Measurements from ENCODE around the gene NAT8L. TPM values are rescaled to one million over a fixed set of nuclear protein-coding genes. Genes with fewer than 3 reads are reported as not detected.

The NAT8L gene
- total and polyA plus RNA-seq, 4 experiments from 2014 or later = not detected

DNA sequence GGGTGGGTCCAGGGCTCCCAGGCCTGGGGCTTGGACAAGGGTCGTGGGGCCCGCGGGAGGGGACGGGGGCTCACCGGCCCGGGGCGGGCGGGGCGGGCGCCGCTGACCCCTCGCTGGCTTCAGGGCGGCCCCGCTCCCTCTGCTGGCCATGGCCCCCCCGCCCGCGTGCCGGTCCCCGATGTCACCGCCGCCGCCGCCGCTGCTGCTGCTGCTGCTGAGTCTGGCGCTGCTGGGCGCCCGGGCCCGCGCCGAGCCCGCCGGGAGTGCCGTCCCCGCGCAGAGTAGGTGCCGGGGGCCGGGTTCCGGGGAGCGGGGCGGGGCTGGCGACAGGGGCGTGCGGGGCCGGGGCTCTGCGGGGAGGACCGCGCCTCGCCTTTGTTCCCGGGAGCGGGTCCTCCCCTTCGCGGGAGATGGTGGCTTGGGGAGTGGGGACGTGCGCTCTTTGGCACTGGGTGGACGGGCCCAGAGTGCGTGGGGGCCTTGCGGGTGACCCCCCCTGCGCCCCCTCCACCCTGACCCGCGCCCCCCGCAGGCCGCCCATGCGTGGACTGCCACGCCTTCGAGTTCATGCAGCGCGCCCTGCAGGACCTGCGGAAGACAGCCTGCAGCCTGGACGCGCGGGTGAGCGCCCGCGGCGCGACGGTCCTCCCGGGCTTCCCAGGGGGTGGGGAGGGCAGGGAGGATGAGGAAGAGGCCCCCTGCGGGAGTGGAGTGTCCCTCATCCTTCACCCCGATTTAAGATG, 16.8 kb upstream of the NAT8L start:
- ChIA-PET CTCF (ENCODE audit: partially characterized antibody) (no interaction called here), POLR2A (ENCODE audit: partially characterized antibody) (no interaction called here)
- DNase-seq = peak; percentile 34 to 50 (median 41)
- Histone ChIP-seq H3K9me3 (ENCODE audit: control insufficient read depth in 1 of 2, low read length in 2 of 2) (no peaks in the 10 kb centered on the region), H3K4me1 (ENCODE audit: insufficient read depth, low read length) (peaks cover 12% of the 10 kb centered on the region), H3K27ac (ENCODE audit: low read depth, low read length) (no peak overlapping the region), H3K27me3 (ENCODE audit: insufficient read depth, low read length) (no peaks in the 10 kb centered on the region), H3K36me3 (ENCODE audit: insufficient read depth, low read length) (no peaks in the 10 kb centered on the region), H3K4me3 (ENCODE audit: low read length in 2 of 2) (peak overlapping the region in 1 of 2 donors; percentile 74)
- intact Hi-C loops (cut with micrococcal nuclease) = no loop called here
- Mint-ChIP-seq H3K36me3 (no peaks in the 10 kb centered on the region), H3K27ac (peak overlapping the region in 1 of 7 donors; percentile 25), H3K27me3 (peaks cover 8 to 13% of the 10 kb centered on the region in 2 donors), H3K4me1 (peaks cover 0 to 7% (median 5%) of the 10 kb centered on the region in 4 donors), H3K9me3 (no peaks in the 10 kb centered on the region), H3K4me3 (peak overlapping the region; percentile 44 to 82 (median 75))

DNA sequence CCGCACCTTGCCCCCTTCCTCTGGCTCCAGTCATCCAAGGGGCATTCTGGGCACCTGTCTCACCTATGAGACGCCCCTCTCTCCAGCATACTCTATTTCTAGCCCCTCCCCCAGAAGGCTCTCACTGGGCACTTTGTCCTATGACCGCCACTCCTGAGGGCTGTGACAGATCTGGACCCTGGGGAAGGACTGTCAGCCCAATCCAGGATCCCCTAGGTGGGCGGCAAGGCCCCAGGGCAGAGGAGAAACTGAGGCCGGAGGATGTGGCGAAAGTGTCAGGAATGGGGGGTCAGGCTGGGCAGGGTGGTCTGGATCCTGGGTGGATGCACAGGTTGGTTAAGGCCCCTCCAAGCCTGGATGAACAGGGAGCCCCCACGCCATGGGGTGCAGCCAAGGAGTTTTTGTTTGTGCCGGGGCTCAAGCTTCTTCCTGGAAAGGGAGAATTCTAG, 16.2 kb upstream of the NAT8L start:
- ChIA-PET CTCF (ENCODE audit: partially characterized antibody) (no interaction called here), POLR2A (ENCODE audit: partially characterized antibody) (interaction anchor here (1.6 kb wide), 1 partner anchor 33 kb away, joined by 7 read pairs; no protein-coding TSS in a partner anchor)
- H3K27ac Mint-ChIP-seq = peak overlapping the region in 1 of 7 donors; percentile 25
- Histone ChIP-seq H3K4me3 (ENCODE audit: low read length in 2 of 2) (peak overlapping the region in 1 of 2 donors; percentile 24), H3K4me1 (ENCODE audit: insufficient read depth, low read length) (peaks cover 12% of the 10 kb centered on the region), H3K36me3 (ENCODE audit: insufficient read depth, low read length) (no peaks in the 10 kb centered on the region), H3K27me3 (ENCODE audit: insufficient read depth, low read length) (no peaks in the 10 kb centered on the region), H3K9me3 (ENCODE audit: control insufficient read depth in 1 of 2, low read length in 2 of 2) (no peaks in the 10 kb centered on the region), H3K27ac (ENCODE audit: low read depth, low read length) (no peak overlapping the region)
- no peaks in the 10 kb centered on the region for H3K9me3 Mint-ChIP-seq
- DNase-seq = no peak
- no peaks in the 10 kb centered on the region for H3K36me3 Mint-ChIP-seq
- intact Hi-C loops (cut with micrococcal nuclease) = no loop called here
- H3K4me1 Mint-ChIP-seq = peaks cover 0 to 7% (median 5%) of the 10 kb centered on the region in 4 donors
- peaks cover 8 to 13% of the 10 kb centered on the region in 2 donors for H3K27me3 Mint-ChIP-seq
- peak overlapping the region; percentile 44 to 82 (median 75) for H3K4me3 Mint-ChIP-seq

DNA sequence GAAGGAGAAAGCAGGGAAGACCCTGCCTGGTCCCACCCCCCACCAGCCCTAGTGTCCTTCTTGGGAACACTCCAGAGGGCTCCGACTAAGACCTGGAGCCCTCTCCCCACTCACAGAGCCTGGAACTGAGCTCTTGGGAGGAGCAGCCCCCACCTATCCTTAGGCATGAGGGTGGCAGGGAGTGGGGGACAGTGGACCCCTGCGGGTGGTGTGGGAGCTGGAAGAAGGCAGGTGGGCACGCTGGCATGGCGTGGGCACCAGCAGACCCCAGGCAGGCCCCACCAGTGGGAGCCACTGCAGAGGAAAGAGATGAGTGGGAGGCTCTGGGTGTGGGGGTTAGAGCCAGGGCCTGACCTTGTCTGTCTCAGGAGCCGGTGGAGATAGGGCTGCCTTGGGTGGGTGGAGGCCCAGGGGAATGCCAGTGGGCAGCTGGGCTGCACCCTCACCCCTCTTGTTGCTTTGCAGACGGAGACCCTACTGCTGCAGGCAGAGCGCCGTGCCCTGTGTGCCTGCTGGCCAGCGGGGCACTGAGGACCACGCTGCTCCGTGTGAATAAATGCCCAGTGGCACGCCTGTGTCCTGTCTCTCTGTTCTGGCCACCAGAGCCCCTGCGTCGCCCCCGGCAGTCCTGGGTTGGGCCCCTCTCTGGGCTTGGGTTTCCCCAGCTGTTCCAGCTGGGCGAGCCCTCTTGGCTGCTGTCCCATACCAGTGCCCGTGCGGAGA, 15.6 kb upstream of the NAT8L start:
- Mint-ChIP-seq H3K9me3 (no peaks in the 10 kb centered on the region), H3K36me3 (no peaks in the 10 kb centered on the region), H3K27ac (no peak overlapping the region), H3K4me1 (peaks cover 0 to 7% (median 5%) of the 10 kb centered on the region in 4 donors), H3K27me3 (peaks cover 9 to 15% of the 10 kb centered on the region in 2 donors), H3K4me3 (peak overlapping the region in 6 of 8 donors; percentile 46 to 81 (median 59))
- Histone ChIP-seq H3K27me3 (ENCODE audit: insufficient read depth, low read length) (no peaks in the 10 kb centered on the region), H3K9me3 (ENCODE audit: control insufficient read depth in 1 of 2, low read length in 2 of 2) (no peaks in the 10 kb centered on the region), H3K36me3 (ENCODE audit: insufficient read depth, low read length) (no peaks in the 10 kb centered on the region), H3K27ac (ENCODE audit: low read depth, low read length) (no peak overlapping the region), H3K4me1 (ENCODE audit: insufficient read depth, low read length) (peaks cover 12% of the 10 kb centered on the region), H3K4me3 (ENCODE audit: low read length in 2 of 2) (no peak overlapping the region)
- no peak for DNase-seq
- CTCF ChIA-PET (ENCODE audit: partially characterized antibody) = no interaction called here
- POLR2A ChIA-PET (ENCODE audit: partially characterized antibody) = interaction anchor here (1.6 kb wide), 1 partner anchor 34 kb away, joined by 7 read pairs; no protein-coding TSS in a partner anchor
- intact Hi-C loops (cut with micrococcal nuclease) = no loop called here

- no peak overlapping the region for H3K27ac ChIP-seq (ENCODE audit: low read depth, low read length)
- Mint-ChIP-seq H3K27me3 (peaks cover 5 to 11% of the 10 kb centered on the region in 2 donors), H3K9me3 (no peaks in the 10 kb centered on the region), H3K27ac (no peak overlapping the region), H3K36me3 (no peaks in the 10 kb centered on the region), H3K4me3 (peak overlapping the region in 5 of 8 donors; percentile 21 to 64 (median 39)), H3K4me1 (peaks cover 0 to 7% (median 5%) of the 10 kb centered on the region in 4 donors)
- no peak for DNase-seq
- ChIA-PET POLR2A (ENCODE audit: partially characterized antibody) (interaction anchor here (1.6 kb wide), 1 partner anchor 35 kb away, joined by 7 read pairs; no protein-coding TSS in a partner anchor), CTCF (ENCODE audit: partially characterized antibody) (no interaction called here)
- no peak overlapping the region for H3K4me3 ChIP-seq (ENCODE audit: low read length in 2 of 2)
- intact Hi-C loops (cut with micrococcal nuclease) = no loop called here
- H3K36me3 ChIP-seq (ENCODE audit: insufficient read depth, low read length) = no peaks in the 10 kb centered on the region
- no peaks in the 10 kb centered on the region for H3K9me3 ChIP-seq (ENCODE audit: control insufficient read depth in 1 of 2, low read length in 2 of 2)
- H3K27me3 ChIP-seq (ENCODE audit: insufficient read depth, low read length) = no peaks in the 10 kb centered on the region
- peaks cover 12% of the 10 kb centered on the region for H3K4me1 ChIP-seq (ENCODE audit: insufficient read depth, low read length)
Observed at GRCh38 chr4:2044119-2044485, 15.0 kb upstream of the NAT8L start.

DNA sequence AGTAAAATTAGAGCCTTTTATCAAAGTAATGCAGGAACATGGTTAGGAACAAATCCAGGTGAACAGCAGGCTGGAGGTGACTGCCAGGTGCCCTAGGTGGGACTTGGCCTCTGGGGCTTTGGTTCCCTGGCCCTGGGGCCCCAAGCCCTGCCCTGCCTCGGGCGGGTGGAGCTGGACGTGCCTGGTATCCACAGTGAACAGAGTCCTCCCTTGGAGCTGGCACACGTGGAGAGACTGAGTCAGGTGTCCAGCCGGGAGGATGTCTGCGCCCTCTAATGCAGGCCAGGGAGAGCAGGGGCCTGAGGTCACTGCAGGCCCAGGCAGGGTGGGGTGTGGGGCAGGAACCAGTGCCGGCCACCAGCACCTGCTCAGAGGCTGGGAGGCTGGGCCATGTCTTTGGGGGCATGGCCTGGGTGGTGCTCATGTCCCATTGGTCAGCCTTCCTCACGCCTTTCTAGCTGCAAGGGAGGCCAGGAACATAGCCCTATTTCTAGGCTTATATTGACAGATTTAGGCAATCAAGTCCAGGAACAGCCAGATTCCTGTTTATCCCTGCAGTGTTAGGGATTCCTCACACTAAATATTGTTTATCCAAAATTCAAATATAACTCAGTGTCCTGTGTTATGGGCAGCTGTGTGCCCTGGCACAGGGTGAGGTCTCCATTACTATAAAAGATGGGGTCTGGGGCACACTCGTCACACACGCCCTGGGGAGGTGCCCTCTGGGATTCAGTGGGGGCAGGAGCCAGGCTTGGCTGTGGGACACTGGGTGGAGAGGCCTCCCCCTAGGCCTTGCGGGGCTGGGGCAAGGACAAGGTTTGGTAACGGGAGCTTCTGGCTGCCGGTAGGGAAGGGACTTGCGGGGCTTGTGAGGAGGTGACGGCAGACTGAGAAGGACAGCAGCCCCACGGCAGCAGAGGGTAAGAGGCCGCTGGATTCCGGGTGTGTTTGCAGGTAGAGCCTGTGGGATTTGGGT, 14.3 kb upstream of the NAT8L start:
- peak overlapping the region in 2 of 8 donors; percentile 9 to 15 for H3K4me3 Mint-ChIP-seq
- Histone ChIP-seq H3K9me3 (ENCODE audit: control insufficient read depth in 1 of 2, low read length in 2 of 2) (no peaks in the 10 kb centered on the region), H3K4me1 (ENCODE audit: insufficient read depth, low read length) (peaks cover 12% of the 10 kb centered on the region), H3K27ac (ENCODE audit: low read depth, low read length) (no peak overlapping the region), H3K27me3 (ENCODE audit: insufficient read depth, low read length) (no peaks in the 10 kb centered on the region), H3K36me3 (ENCODE audit: insufficient read depth, low read length) (no peaks in the 10 kb centered on the region), H3K4me3 (ENCODE audit: low read length in 2 of 2) (no peak overlapping the region)
- peaks cover 0 to 4% (median 3%) of the 10 kb centered on the region in 4 donors for H3K4me1 Mint-ChIP-seq
- H3K27ac Mint-ChIP-seq = no peak overlapping the region
- peaks cover 4 to 12% of the 10 kb centered on the region in 2 donors for H3K27me3 Mint-ChIP-seq
- intact Hi-C loops (cut with micrococcal nuclease) = no loop called here
- DNase-seq = no peak
- ChIA-PET POLR2A (ENCODE audit: partially characterized antibody) (interaction anchor here (1.6 kb wide), 1 partner anchor 35 kb away, joined by 7 read pairs; no protein-coding TSS in a partner anchor), CTCF (ENCODE audit: partially characterized antibody) (no interaction called here)
- no peaks in the 10 kb centered on the region for H3K36me3 Mint-ChIP-seq
- H3K9me3 Mint-ChIP-seq = no peaks in the 10 kb centered on the region

DNA sequence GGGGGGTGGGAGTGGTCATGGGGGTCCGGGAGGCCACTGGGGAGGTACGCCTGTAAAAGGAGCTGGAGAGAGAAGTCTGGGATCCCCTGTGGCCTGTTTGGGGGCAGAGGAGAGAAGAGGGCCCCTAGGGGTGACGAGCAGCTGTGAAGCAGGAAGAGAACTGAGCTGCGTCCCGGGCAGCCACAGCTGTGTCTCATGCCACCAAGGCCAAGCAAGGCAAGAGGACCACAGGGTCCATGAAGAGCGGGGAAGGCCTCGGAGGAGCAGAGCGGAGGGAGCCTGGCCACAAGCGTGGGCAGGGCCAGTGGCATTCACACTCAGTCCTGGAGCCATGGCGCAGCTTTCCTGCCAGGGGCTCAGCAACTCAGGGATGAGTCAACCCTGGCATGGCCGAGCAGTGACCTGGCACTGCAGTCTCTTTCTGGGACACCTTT, 13.6 kb upstream of the NAT8L start:
- no peaks in the 10 kb centered on the region for H3K36me3 Mint-ChIP-seq
- Histone ChIP-seq H3K27me3 (ENCODE audit: insufficient read depth, low read length) (no peaks in the 10 kb centered on the region), H3K4me3 (ENCODE audit: low read length in 2 of 2) (no peak overlapping the region), H3K9me3 (ENCODE audit: control insufficient read depth in 1 of 2, low read length in 2 of 2) (no peaks in the 10 kb centered on the region), H3K27ac (ENCODE audit: low read depth, low read length) (no peak overlapping the region), H3K4me1 (ENCODE audit: insufficient read depth, low read length) (peaks cover 12% of the 10 kb centered on the region), H3K36me3 (ENCODE audit: insufficient read depth, low read length) (no peaks in the 10 kb centered on the region)
- peak overlapping the region in 1 of 8 donors; percentile 15 for H3K4me3 Mint-ChIP-seq
- DNase-seq = no peak
- peaks cover 0 to 1% (median 0%) of the 10 kb centered on the region in 4 donors for H3K4me1 Mint-ChIP-seq
- ChIA-PET POLR2A (ENCODE audit: partially characterized antibody) (no interaction called here), CTCF (ENCODE audit: partially characterized antibody) (no interaction called here)
- no peak overlapping the region for H3K27ac Mint-ChIP-seq
- peaks cover 4 to 16% of the 10 kb centered on the region in 2 donors for H3K27me3 Mint-ChIP-seq
- H3K9me3 Mint-ChIP-seq = no peaks in the 10 kb centered on the region
- intact Hi-C loops (cut with micrococcal nuclease) = no loop called here
